Measurements from ENCODE around the gene FAAP100. TPM values are rescaled to one million over a fixed set of nuclear protein-coding genes. Genes with fewer than 3 reads are reported as not detected.
A peak's percentile ranks its signal among the peaks of the same experiment; 100 is the strongest.

The FAAP100 gene
- total and polyA plus RNA-seq, 2 experiments from 2014 or later = 18.3 to 34.4 TPM

- DNase-seq (ENCODE audit: low spot score) = no peak
- H3K79me2 ChIP-seq = no peaks in the 10 kb centered on the region
- no peaks in the 10 kb centered on the region for H4K20me1 ChIP-seq (ENCODE audit: insufficient read depth, poor library complexity, severe bottlenecking)
- no peak overlapping the region for H3K4me2 ChIP-seq
- TF ChIP-seq EZH2 (IDR thresholded peaks at IDR 0.05; ENCODE audit: borderline replicate concordance) = no peak
- TF ChIP-seq EZH2phosphoT487 (IDR thresholded peaks at IDR 0.05; ENCODE audit: low read depth, severe bottlenecking, unreplicated experiment) = no peak
- no peak for TF ChIP-seq CTCF (IDR thresholded peaks at IDR 0.05; ENCODE audit: poor library complexity)
- H3K27me3 ChIP-seq = peaks cover 13% of the 10 kb centered on the region
- H2AFZ ChIP-seq = no peak overlapping the region
- no peaks in the 10 kb centered on the region for H3K9me3 ChIP-seq (ENCODE audit: low read depth)
- no peak overlapping the region for H3K27ac ChIP-seq
- no peaks in the 10 kb centered on the region for H3K36me3 ChIP-seq (replicated peaks; ENCODE audit: insufficient read depth, low read depth)
- WGBS (ENCODE audit: low lambda C conversion rate, missing lambda C conversion rate) = 97% methylated on average over 5 of the region's 5 CpGs
- H3K4me1 ChIP-seq (ENCODE audit: insufficient read depth) = peaks cover 9% of the 10 kb centered on the region
- H3K9me2 ChIP-seq (replicated peaks; ENCODE audit: insufficient read depth) = no peaks in the 10 kb centered on the region
- H3K4me3 ChIP-seq = no peak overlapping the region
Measured at GRCh38 chr17:81535007-81535328, 17.2 kb downstream of the FAAP100 start.

DNA sequence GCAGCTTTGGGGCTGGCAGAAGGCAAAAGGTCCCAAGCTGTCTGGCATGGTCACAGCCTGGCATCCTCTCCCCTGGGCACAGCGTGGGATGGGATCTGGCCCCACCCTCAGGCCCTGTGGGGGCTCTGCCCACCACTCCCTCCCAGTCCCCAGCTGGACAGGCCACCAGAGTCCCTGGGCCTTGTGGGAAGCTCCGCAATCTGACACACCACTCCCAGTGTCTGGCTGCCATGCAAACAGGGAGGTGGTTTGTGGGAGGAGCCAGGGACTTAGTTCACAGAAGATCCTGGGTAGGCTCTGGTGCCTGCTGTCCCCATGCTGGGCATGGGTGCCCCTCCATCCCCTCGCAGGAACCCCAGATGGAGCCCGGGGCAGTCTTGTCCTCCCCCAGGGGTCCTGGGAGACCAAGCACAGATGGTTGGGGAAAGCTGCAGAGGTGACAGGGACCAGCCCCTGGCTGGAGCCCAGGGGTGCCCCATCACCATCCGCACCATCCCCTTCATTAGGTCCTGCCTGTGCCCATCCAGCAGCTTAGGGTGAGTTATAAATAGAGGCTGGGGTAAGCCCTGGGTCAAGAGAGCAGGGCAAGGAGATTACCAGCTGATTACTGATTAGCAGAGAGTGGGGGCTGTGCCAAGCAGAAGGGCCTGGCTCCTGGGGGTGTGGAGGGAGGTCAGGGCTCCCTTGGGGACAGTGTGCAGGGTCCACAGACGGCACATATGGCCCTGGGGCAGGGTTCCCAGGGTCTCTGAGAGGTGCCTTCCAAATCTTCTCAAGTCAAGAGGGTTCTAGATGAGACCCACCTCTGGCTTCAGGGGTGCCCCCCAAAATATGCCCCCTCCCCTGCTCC, 17.8 kb downstream of the FAAP100 start:
- Histone ChIP-seq H2AFZ (no peak overlapping the region), H3K9me3 (ENCODE audit: low read depth) (no peaks in the 10 kb centered on the region), H4K20me1 (ENCODE audit: insufficient read depth, poor library complexity, severe bottlenecking) (no peaks in the 10 kb centered on the region), H3K4me2 (no peak overlapping the region), H3K4me3 (no peak overlapping the region), H3K36me3 (replicated peaks; ENCODE audit: insufficient read depth, low read depth) (no peaks in the 10 kb centered on the region), H3K27me3 (peaks cover 13% of the 10 kb centered on the region), H3K9me2 (replicated peaks; ENCODE audit: insufficient read depth) (no peaks in the 10 kb centered on the region), H3K4me1 (ENCODE audit: insufficient read depth) (peaks cover 9% of the 10 kb centered on the region), H3K79me2 (no peaks in the 10 kb centered on the region), H3K27ac (no peak overlapping the region)
- 72% methylated on average over 5 of the region's 6 CpGs for WGBS (ENCODE audit: low lambda C conversion rate, missing lambda C conversion rate)
- TF ChIP-seq EZH2phosphoT487 (IDR thresholded peaks at IDR 0.05; ENCODE audit: low read depth, severe bottlenecking, unreplicated experiment) (no peak), EZH2 (IDR thresholded peaks at IDR 0.05; ENCODE audit: borderline replicate concordance) (no peak), CTCF (IDR thresholded peaks at IDR 0.05; ENCODE audit: poor library complexity) (no peak)
- no peak for DNase-seq (ENCODE audit: low spot score)

DNA sequence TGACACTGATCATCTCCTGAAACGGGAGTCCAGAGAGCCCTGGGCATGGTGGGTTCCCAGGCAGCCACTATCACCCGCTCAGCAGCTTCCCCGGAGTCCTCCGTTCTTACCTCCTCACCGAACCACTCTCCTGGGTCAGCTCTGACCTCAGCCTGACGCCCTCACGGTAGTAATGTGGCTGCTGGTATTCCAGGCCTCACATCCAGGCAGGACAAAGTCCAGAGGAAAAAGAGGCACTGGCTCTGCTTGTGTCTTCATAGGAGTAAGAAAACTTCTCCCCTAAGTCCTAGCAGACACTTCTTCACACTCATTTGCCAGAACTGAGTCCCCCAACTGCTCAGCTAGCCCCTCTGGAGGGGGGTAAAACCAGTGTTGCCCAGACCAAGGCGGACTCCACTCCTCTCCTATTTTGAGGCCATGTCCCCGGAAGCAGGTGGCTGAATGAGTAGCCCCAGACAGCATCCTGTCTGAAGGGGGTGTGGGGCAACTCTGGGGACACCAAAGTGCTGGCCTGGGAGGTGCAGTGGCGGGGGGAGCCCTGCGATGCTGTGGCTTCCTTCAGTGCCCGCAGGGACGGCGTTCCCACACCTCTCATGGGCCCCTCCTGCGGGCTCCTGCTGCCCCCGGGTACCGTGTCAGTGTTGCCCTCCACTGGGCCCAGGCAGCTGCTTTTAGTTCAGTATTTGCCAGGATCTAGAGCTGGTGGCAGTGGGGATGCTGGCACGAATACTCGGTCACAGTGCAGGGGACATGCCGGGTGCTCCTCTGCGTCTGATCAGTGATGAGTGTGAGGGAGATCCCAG, 18.6 kb downstream of the FAAP100 start:
- Histone ChIP-seq H4K20me1 (ENCODE audit: insufficient read depth, poor library complexity, severe bottlenecking) (no peaks in the 10 kb centered on the region), H3K27me3 (peaks cover 13% of the 10 kb centered on the region), H3K4me3 (no peak overlapping the region), H3K79me2 (no peaks in the 10 kb centered on the region), H3K4me2 (no peak overlapping the region), H3K4me1 (ENCODE audit: insufficient read depth) (peaks cover 9% of the 10 kb centered on the region), H3K27ac (peak overlapping the region; percentile 34), H3K36me3 (replicated peaks; ENCODE audit: insufficient read depth, low read depth) (no peaks in the 10 kb centered on the region), H3K9me2 (replicated peaks; ENCODE audit: insufficient read depth) (no peaks in the 10 kb centered on the region), H3K9me3 (ENCODE audit: low read depth) (no peaks in the 10 kb centered on the region), H2AFZ (no peak overlapping the region)
- TF ChIP-seq CTCF (IDR thresholded peaks at IDR 0.05; ENCODE audit: poor library complexity) (no peak), EZH2phosphoT487 (IDR thresholded peaks at IDR 0.05; ENCODE audit: low read depth, severe bottlenecking, unreplicated experiment) (no peak), EZH2 (IDR thresholded peaks at IDR 0.05; ENCODE audit: borderline replicate concordance) (no peak)
- WGBS (ENCODE audit: low lambda C conversion rate, missing lambda C conversion rate) = 73% methylated on average over 20 of the region's 21 CpGs
- no peak for DNase-seq (ENCODE audit: low spot score)

Measured in hepatocyte (in vitro differentiated cells).